Pancreas (tissue), 10 donors: ENCODE results near the gene DOK3. TPM values are rescaled to one million over a fixed set of nuclear protein-coding genes. Genes with fewer than 3 reads are reported as not detected.

Experiments used
- ATAC-seq, 4 donors: fragments of 200-7000 bp; cut with Tn5 transposase; one replicate each; pipeline versions ENCODE4 v1.8.0 to v1.9.1; 2020; ENCODE audit warnings: mild to moderate bottlenecking in 4 of 4, moderate library complexity in 4 of 4
- DNase-seq, 6 donors: peaks; one replicate each; pipeline ENCODE4 v3.0.0-alpha.2; 2020
- FAIRE-seq: peaks from 2 replicates; lab custom pipeline; 2012; peaks lifted over from hg19 to GRCh38; lab: Jason Lieb, UNC
- H3K27ac ChIP-seq, 4 donors: fragments of 200-600 bp; sonication (generic); 1 replicate in 3 of 4; 2 replicates in 1 of 4; pipeline versions ENCODE4 v1.5.0 to v1.8.0; 2020
- H3K27me3 ChIP-seq, 4 donors: fragments of 200-600 bp; one replicate each; pipeline ENCODE4 v1.8.0; 2021
- H3K36me3 ChIP-seq, 3 donors: fragments of 200-600 bp; sonication (generic) in 1 of 3; one replicate each; pipeline versions ENCODE4 v1.5.0 to v1.8.0; 2020 to 2021
- H3K4me1 ChIP-seq, 3 donors: fragments of 200-600 bp; one replicate each; pipeline ENCODE4 v1.8.0; 2021
- H3K4me3 ChIP-seq, 4 donors: fragments of 200-600 bp; sonication (generic) in 2 of 4; one replicate each; pipeline versions ENCODE4 v1.5.0 to v1.8.0; 2020 to 2021
- H3K9me3 ChIP-seq, 4 donors: fragments of 200-600 bp; one replicate each; pipeline ENCODE4 v1.8.0; 2021
- WGBS, 2 donors: extraction: QIAGEN DNeasy Blood & Tissue Kit; methylation state at CpG; one replicate each; pipeline ENCODE4 v1.1.7; 2013; 5-methylcytosine and 5-hydroxymethylcytosine counted together
- intact Hi-C, 3 donors: fragments of 100-400 bp; cut with DNase I; formaldehyde crosslinking; loops; one replicate each; pipeline versions ENCODE4 v1.11.1 to v1.14.2; 2022
- polyA plus RNA-seq, 2 donors: library from polyadenylated mRNA; stranded (reverse); fragments of 200-250 nt; gene quantifications; one replicate each; pipeline ENCODE4 v1.2.3, GENCODE V29; 2013
- total RNA-seq, 6 donors: library from RNA; stranded (reverse); fragmentation: NEBNext Ultra II Directional in 4 of 6; extraction: Animal tissue kit (Norgen Biotek cat#: 25700) in 4 of 6; gene quantifications; one replicate each; pipeline versions ENCODE4 v1.2.1 to v1.2.4, GENCODE V29; 2021 to 2023
- TF ChIP-seq, protein P1 (sequence below), 4 donors: fragments of 200-600 bp; sonication (generic) in 3 of 4; IDR thresholded peaks; one replicate each; pipeline versions ENCODE4 v1.5.0 to v1.8.0; 2021; ENCODE audit warnings: antibody characterized with exemption in 4 of 4
- donor health status: healthy with polysubstance abuse.
- donor health status: DM: no; HTN: no; CAD: no; lungs with moderate emphysema.
- donor health status: DM: no; HTN: no; CAD: no.
- donor health status: control.
- donor health status: control.
- donor health status: Bipolar disorder and iron deficiency.
- donor health status: DM: yes; HTN: yes; CAD: no.
- donor health status: DM: no; HTN: no; CAD: no.
- donor health status: DM: no; HTN: no; CAD: no.
- donor health status: DM: yes; HTN: yes; CAD: no.

Gene DOK3, protein sequence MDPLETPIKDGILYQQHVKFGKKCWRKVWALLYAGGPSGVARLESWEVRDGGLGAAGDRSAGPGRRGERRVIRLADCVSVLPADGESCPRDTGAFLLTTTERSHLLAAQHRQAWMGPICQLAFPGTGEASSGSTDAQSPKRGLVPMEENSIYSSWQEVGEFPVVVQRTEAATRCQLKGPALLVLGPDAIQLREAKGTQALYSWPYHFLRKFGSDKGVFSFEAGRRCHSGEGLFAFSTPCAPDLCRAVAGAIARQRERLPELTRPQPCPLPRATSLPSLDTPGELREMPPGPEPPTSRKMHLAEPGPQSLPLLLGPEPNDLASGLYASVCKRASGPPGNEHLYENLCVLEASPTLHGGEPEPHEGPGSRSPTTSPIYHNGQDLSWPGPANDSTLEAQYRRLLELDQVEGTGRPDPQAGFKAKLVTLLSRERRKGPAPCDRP
- total RNA-seq (10 to 100 TPM in 1 of 6 donors, 1 to 10 TPM in 4, under 1 TPM in 1; 0.98 to 11.4 (median 4.3) TPM), polyA plus RNA-seq (1 to 10 TPM; 3.9 to 6.5 TPM)

DNA sequence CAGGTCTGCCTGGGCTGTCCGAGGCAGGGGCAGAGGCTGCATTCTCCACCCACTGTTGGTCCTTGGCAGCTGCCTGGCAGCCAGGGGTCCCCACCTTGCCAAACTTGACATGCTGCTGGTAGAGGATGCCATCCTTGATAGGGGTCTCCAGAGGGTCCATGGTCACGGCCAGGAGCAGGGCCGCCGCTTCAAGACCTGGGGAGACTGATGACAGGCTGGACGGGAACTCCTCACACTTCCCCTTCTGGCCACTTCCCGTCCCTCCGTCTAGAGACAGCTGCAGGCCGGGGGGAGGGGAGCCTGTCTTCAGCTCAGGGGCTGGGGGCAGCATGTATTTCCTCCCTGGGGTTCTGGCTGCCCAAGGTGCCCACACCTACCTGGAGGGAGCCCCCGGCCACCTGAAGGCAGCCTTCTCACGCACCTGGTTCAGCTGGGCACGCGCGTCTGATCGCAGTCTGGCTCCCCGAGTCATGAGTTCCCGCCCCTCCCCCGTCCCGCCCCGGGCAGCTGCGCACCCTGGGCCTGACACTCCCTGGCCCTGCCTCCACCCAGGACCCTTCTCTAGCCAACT, at the start of gene DOK3:
TSS of gene DOK3 (minus strand) at position 446 of the 571 bp plus-strand sequence. CDS start at position 160, 286 bp downstream.
- DNase-seq (peak in 2 of 6 donors; percentile 42 to 65), ATAC-seq (peak; percentile 33 to 73 (median 52)), FAIRE-seq (no peak)
- H3K4me1 ChIP-seq = no peaks in the 10 kb centered on the region
- TF ChIP-seq, protein P1, sequence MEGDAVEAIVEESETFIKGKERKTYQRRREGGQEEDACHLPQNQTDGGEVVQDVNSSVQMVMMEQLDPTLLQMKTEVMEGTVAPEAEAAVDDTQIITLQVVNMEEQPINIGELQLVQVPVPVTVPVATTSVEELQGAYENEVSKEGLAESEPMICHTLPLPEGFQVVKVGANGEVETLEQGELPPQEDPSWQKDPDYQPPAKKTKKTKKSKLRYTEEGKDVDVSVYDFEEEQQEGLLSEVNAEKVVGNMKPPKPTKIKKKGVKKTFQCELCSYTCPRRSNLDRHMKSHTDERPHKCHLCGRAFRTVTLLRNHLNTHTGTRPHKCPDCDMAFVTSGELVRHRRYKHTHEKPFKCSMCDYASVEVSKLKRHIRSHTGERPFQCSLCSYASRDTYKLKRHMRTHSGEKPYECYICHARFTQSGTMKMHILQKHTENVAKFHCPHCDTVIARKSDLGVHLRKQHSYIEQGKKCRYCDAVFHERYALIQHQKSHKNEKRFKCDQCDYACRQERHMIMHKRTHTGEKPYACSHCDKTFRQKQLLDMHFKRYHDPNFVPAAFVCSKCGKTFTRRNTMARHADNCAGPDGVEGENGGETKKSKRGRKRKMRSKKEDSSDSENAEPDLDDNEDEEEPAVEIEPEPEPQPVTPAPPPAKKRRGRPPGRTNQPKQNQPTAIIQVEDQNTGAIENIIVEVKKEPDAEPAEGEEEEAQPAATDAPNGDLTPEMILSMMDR (IDR thresholded peaks at IDR 0.05) = no peak
- no peaks in the 10 kb centered on the region for H3K27me3 ChIP-seq
- no peaks in the 10 kb centered on the region for H3K9me3 ChIP-seq
- H3K36me3 ChIP-seq = peaks cover 0 to 20% (median 16%) of the 10 kb centered on the region in 3 donors
- peak within 1 kb of the TSS in 2 of 4 donors; percentile 1 to 40 for H3K4me3 ChIP-seq
- intact Hi-C loops = no loop called here
- WGBS, 2 donors = 20 to 31% methylated on average over 13 to 20 of the region's 20 CpGs
- H3K27ac ChIP-seq = peak within 1 kb of the TSS in 2 of 4 donors; percentile 25 to 40

DNA sequence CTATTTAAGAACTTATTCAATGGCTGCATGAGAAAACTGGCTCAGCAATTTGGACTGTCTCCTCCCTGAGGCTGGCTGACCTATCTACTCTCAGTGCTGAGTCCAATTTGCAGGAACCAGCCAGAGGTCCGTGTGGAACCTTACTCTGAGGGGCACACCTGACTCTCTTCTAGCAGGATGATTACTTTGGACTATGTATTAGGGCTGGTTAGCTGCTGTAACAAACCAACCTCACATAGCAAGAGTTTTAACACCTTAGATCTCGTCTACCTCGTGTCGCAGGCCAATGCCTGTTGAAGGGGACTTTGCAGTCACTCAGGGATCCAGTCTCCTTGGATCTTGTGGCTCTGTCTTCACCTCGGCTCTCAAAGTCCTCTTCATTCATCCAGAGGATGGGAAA, 48.2 kb upstream of the DOK3 start:
- FAIRE-seq (no peak), DNase-seq (no peak), ATAC-seq (no peak)
- Histone ChIP-seq H3K9me3 (no peaks in the 10 kb centered on the region), H3K36me3 (no peaks in the 10 kb centered on the region), H3K4me3 (no peak overlapping the region), H3K4me1 (peaks cover 0 to 4% (median 0%) of the 10 kb centered on the region in 3 donors), H3K27me3 (no peaks in the 10 kb centered on the region), H3K27ac (no peak overlapping the region)
- intact Hi-C loops = no loop called here
- 85 to 89% methylated on average over 5 of the region's 5 CpGs for WGBS, 2 donors
- TF ChIP-seq, protein P1 (IDR thresholded peaks at IDR 0.05) = no peak

DNA sequence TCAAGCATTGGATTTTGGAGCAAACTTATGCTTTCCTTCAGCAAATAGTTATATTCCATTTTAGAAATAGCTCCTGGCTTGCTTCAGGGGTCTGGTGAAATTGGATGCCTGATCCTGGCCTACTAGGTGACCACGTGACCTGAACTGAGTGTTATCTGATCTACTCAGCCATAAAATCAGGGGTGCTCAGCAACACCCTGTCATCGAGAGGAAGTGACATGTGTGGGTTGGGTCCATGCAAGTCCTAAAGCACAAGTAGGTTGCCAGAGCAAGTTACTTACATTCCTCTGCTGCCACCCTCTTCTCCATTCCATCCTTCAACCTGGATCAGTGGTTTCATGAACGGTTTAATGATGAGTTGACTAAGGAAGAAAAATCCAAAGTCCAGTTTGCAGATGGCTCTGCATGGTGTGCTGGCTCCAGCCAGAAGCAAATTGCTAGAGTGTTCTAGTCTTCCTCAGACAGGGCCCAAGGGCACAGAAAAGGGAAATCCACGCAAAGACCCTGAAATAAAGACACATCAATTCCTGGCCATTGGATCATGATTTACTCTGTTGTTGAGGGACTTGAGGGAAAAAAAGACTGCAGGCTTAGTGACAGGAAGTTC, 47.5 kb upstream of the DOK3 start:
- no peaks in the 10 kb centered on the region for H3K9me3 ChIP-seq
- H3K36me3 ChIP-seq = no peaks in the 10 kb centered on the region
- no peak overlapping the region for H3K27ac ChIP-seq
- ATAC-seq (no peak), FAIRE-seq (no peak), DNase-seq (no peak)
- peaks cover 0 to 9% (median 0%) of the 10 kb centered on the region in 3 donors for H3K4me1 ChIP-seq
- H3K27me3 ChIP-seq = no peaks in the 10 kb centered on the region
- intact Hi-C loops = no loop called here
- H3K4me3 ChIP-seq = no peak overlapping the region
- TF ChIP-seq, protein P1 (IDR thresholded peaks at IDR 0.05) = no peak
- WGBS, 2 donors = 73 to 76% methylated on average over 4 of the region's 4 CpGs

DNA sequence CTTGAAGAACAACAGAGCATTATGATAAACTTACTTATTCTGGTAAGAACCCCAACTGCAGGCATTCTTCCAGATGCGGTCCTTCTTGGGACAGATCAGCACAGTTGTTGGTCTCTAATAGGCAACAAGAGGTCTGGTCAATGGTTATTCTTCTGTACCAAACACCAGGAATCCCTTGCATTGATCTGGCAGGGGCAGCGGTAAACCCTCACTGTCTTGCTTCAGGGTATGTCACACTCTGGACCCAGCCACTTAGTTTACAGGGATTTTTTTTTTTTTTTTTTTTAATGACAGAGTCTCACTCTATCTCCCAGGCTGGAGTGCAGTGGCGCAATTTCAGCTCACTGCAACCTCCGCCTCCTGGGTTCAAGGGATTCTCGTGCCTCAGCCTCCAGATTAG, 46.0 kb upstream of the DOK3 start:
- 89 to 96% methylated on average over 5 of the region's 5 CpGs for WGBS, 2 donors
- ATAC-seq = no peak
- intact Hi-C loops = no loop called here
- no peak for FAIRE-seq
- H3K27ac ChIP-seq = no peak overlapping the region
- H3K4me3 ChIP-seq = peak overlapping the region in 2 of 4 donors; percentile 68 to 88
- H3K4me1 ChIP-seq = peaks cover 0 to 9% (median 0%) of the 10 kb centered on the region in 3 donors
- H3K9me3 ChIP-seq = no peaks in the 10 kb centered on the region
- no peak for DNase-seq
- no peaks in the 10 kb centered on the region for H3K27me3 ChIP-seq
- TF ChIP-seq, protein P1 (IDR thresholded peaks at IDR 0.05) = no peak
- no peaks in the 10 kb centered on the region for H3K36me3 ChIP-seq
